ENCODE results near the gene GMDS. TPM values are rescaled to one million over a fixed set of nuclear protein-coding genes. Genes with fewer than 3 reads are reported as not detected.

Gene GMDS
- total RNA-seq, 4 donors from 2014 or later = 9.5 to 32.8 (median 22.4) TPM

GRCh38 chr6:1860756-1861348, 384.6 kb downstream of the GMDS start:
- WGBS, 2 donors = 94 to 97% methylated on average over 4 of the region's 4 CpGs
- DNase-seq = no peak
- no peaks in the 10 kb centered on the region for H3K27me3 ChIP-seq
- H3K27ac ChIP-seq = no peak overlapping the region
- TF ChIP-seq POLR2A (IDR thresholded peaks at IDR 0.05) (no peak), CTCF (IDR thresholded peaks at IDR 0.05) (no peak)
- no peaks in the 10 kb centered on the region for H3K4me1 ChIP-seq
- intact Hi-C loops (cut with DNase I) = no loop called here
- no peak overlapping the region for H3K4me3 ChIP-seq (replicated peaks in 1 of 3)
- no peaks in the 10 kb centered on the region for H3K36me3 ChIP-seq
- H3K9me3 ChIP-seq = no peaks in the 10 kb centered on the region

DNA sequence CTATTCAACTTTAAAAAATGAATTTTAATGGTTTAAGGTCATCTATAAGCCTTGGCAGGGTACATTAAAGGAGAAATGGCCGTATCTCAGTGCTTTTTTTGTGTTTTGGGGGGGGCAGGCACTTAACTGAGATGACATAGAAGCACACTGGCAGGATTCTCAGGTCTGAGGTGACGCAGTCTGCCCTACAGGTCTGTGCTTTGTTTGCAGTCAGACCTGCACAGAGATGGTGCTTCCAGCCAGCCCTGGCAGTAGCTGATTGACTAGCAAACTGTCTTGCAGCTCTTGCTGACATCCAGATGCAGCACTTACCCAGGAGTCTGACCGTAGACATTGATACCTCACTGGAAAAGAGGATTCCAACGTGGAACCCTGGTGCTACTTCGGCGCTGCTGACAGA, 386.5 kb downstream of the GMDS start:
- no peaks in the 10 kb centered on the region for H3K9me3 ChIP-seq
- no peak overlapping the region for H3K27ac ChIP-seq
- no peak overlapping the region for H3K4me3 ChIP-seq (replicated peaks in 1 of 3)
- intact Hi-C loops (cut with DNase I) = no loop called here
- no peaks in the 10 kb centered on the region for H3K27me3 ChIP-seq
- TF ChIP-seq CTCF (IDR thresholded peaks at IDR 0.05) (no peak), POLR2A (IDR thresholded peaks at IDR 0.05) (no peak)
- DNase-seq = no peak
- 91 to 94% methylated on average over 6 of the region's 6 CpGs for WGBS, 2 donors
- H3K36me3 ChIP-seq = no peaks in the 10 kb centered on the region
- H3K4me1 ChIP-seq = no peaks in the 10 kb centered on the region

DNA sequence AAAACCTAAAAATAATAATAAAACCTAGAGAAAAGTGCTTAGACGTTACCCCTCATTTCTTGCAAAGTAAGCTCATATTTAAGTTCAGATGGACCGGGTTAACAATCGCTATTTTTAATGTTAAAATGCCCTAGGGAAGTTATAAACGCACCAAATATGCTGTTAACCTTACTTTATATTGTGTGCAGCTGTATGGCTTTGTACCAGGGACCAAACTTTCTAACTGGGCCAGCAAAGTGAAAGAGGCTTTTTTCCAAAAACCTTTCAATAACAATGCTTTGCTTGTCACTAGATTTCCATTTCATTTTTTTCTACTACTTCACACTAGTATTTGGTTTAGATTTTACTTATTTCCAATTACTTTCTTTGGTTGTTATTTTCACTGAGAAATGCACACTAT, 387.2 kb downstream of the GMDS start:
- H3K27me3 ChIP-seq = no peaks in the 10 kb centered on the region
- 71 to 80% methylated on average over 4 of the region's 4 CpGs for whole genome bisulfite sequencing, 2 donors
- no peaks in the 10 kb centered on the region for H3K9me3 ChIP-seq
- TF ChIP-seq POLR2A (IDR thresholded peaks at IDR 0.05) (no peak), CTCF (IDR thresholded peaks at IDR 0.05) (no peak)
- H3K4me3 ChIP-seq (replicated peaks in 1 of 3) = no peak overlapping the region
- H3K27ac ChIP-seq = no peak overlapping the region
- H3K4me1 ChIP-seq = no peaks in the 10 kb centered on the region
- DNase-seq = no peak
- no peaks in the 10 kb centered on the region for H3K36me3 ChIP-seq
- intact Hi-C loops (cut with DNase I) = no loop called here

GRCh38 chr6:1856381-1856780, 389.0 kb downstream of the GMDS start:
- DNase-seq = peak; percentile 16 to 31
- H3K4me1 ChIP-seq = no peaks in the 10 kb centered on the region
- intact Hi-C loops (cut with DNase I) = no loop called here
- WGBS, 2 donors = 72 to 73% methylated on average over 3 of the region's 3 CpGs
- no peaks in the 10 kb centered on the region for H3K27me3 ChIP-seq
- no peaks in the 10 kb centered on the region for H3K36me3 ChIP-seq
- no peak overlapping the region for H3K27ac ChIP-seq
- TF ChIP-seq CTCF (IDR thresholded peaks at IDR 0.05) (no peak), POLR2A (IDR thresholded peaks at IDR 0.05) (no peak)
- no peaks in the 10 kb centered on the region for H3K9me3 ChIP-seq
- H3K4me3 ChIP-seq (replicated peaks in 1 of 3) = no peak overlapping the region

DNA sequence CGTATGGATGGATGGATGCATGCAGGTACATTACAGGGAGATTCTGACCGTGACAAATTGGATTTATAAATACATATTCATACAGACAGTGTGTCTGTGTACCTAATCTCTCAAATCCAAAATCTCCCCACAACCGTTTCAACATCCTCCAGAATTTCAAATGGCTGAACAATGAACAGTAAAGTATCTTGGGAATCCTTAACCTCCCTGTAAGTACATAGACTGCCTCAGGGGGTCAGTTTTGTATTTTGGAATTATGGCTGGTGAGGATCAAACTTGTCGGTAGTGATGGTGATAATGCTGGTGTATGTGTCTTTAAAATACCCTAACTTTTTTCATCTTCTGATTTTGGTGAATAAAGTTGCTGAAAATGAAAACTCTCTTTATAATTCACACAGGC, 389.5 kb downstream of the GMDS start:
- H3K4me1 ChIP-seq = no peaks in the 10 kb centered on the region
- no peak for TF ChIP-seq CTCF (IDR thresholded peaks at IDR 0.05)
- TF ChIP-seq POLR2A (IDR thresholded peaks at IDR 0.05) = no peak
- H3K9me3 ChIP-seq = no peaks in the 10 kb centered on the region
- H3K4me3 ChIP-seq (replicated peaks in 1 of 3) = no peak overlapping the region
- 84 to 89% methylated on average over 4 of the region's 4 CpGs for WGBS, 2 donors
- intact Hi-C loops (cut with DNase I) = no loop called here
- DNase-seq = no peak
- H3K27ac ChIP-seq = no peak overlapping the region
- no peaks in the 10 kb centered on the region for H3K27me3 ChIP-seq
- H3K36me3 ChIP-seq = no peaks in the 10 kb centered on the region
